Measurements from ENCODE around the gene TUBA4B.

TUBA4B gene

GRCh38 chr2:219252900-219253752 is at the start of gene TUBA4B:
Gene TUBA4B, plus strand, starts transcription at chr2:219253243. Its CDS starts 165 bp downstream, at chr2:219253408.
- no peak for DNase-seq (ENCODE audit: low spot score)

DNA sequence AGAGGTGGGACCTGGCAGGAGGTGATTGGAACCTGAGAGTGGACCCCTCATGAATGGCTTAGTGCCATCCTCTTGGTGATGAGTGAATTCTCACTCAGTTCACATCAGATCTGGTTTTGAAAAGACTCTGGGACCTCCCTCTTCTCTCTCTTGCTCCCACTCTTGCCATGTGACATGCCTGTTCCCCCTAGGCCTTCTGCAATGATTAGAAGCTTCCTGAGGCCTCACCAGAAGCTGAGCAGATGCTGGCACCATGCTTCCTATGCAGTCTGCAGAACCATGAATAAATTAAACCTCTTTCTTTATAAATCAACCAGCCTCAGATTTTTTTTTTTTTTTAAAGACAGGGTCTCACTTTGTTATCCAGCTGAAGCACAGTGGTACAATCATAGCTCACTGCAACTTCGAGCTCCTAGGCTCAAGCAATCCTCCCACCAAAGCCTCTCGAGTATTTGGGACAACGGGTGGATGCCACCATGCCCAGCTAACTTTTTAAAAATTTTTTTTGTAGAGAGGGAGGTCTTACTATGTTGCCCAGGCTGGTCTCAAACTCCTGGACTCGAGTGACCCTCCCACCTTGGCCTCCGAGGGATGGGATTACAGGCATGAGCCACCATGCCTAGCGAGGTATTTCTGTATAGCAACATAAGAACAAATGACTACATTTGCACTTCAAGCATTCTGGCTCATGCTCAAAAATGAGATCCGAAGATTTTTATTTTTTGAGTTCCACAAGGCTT is 48.4 kb upstream of the TUBA4B start:
- DNase-seq (ENCODE audit: low spot score), result no peak

GRCh38 chr2:219205165-219205538 is 47.9 kb upstream of the TUBA4B start:
- no peak for DNase-seq (ENCODE audit: low spot score)

DNA sequence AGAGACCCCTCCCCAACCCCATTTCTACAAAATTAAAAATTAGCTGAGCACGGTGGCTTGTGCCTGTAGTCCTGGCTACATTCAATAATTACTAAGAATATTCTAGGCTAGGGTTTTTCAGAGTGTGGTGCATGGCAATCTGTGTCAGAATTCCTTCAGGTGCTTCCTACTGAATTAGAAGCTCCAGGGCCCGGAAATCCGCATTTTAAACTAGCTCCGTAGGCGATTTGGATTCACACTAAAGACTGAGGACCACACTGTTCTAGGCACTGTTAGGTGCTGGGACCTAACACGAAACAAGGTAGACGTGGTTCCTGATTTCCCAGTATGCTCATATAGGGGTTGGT is 47.1 kb upstream of the TUBA4B start:
- DNase-seq (ENCODE audit: low spot score), result no peak

GRCh38 chr2:219206328-219207133 is 46.5 kb upstream of the TUBA4B start, which contains the start of gene ZFAND2B:
Gene ZFAND2B, plus strand, starts transcription at chr2:219206782. Its CDS starts 206 bp downstream, at chr2:219206988.
- peak; percentile 87 for DNase-seq (ENCODE audit: low spot score)

GRCh38 chr2:219207134-219207883 is 45.7 kb upstream of the TUBA4B start:
- no peak for DNase-seq (ENCODE audit: low spot score)

- DNase-seq (ENCODE audit: low spot score), result no peak
These were observed 44.9 kb upstream of the TUBA4B start for GRCh38 chr2:219207884-219208740.

DNA sequence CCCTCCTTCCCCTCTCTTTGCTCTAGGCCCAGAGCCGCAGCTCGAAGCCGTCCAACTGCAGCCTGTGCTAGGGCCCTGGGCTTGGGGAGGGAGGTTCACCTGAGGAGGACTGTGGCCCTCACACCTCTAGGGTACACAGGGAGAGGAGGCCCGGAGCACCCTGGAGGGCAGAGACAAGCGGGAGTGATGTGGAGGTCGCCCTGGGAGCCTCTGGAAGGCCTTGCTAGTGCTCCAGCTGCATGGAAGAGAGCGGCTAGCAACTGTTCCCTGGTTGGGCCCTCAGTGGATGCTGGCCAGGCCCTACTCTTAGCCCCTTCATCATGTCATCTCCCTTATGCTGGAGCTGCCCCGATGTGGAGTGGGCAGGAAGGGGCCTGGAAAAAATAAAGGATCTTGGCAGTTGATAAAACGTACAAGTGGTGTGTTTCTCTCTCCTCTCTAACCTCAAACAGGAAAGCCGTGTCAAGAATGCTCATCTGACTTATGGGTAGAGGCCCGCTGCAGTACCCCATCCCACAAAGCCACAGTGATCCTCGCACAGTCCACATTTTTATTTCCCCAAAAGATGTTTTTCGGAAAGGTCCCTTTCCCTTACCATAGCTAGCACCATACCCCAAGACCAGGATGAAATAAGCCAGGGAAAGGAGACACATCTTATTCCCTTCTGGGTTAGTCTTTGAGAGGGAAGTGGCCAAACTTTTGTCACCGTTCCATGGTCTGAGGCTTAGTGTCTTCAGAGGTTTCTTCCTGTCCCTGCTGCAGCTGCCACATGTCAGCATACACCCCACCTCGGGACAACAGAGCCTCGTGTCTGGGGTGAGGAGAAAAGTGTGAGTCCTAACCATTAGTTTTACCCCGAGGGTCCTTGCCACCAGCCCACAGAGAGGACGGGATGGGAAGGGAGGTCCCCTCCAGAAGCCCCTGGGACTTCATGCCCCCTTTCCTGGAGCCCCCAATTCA is 43.5 kb upstream of the TUBA4B start:
- DNase-seq (ENCODE audit: low spot score), result no peak

GRCh38 chr2:219210196-219210885 is 42.7 kb upstream of the TUBA4B start:
- no peak for DNase-seq (ENCODE audit: low spot score)

DNA sequence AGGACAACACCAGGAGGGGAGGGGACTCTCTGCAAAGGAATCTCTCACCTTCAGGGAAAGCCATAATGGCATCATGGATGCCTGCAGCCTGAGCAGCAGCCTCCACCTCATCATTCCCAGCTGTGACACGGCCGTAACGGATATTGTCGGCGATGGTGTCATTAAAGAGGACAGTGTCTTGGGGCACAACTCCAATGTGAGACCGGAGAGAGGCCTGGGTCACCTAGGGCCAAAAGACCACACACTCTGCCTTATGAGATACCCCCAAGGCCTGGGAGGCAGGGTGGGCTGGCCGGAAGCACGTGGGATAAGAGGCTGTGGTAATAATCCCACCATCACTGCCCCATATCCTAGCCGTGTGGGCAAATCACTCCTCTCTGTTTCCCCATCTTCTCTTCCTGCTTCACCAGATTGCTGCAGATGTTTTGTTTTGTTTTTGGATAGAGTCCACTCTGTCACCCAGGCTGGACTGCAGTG is 42.1 kb upstream of the TUBA4B start:
- DNase-seq (ENCODE audit: low spot score), result no peak

- DNase-seq (ENCODE audit: low spot score), result no peak
These were observed 40.0 kb upstream of the TUBA4B start for GRCh38 chr2:219213026-219213415.

- DNase-seq (ENCODE audit: low spot score), result no peak
These were observed 39.5 kb upstream of the TUBA4B start for GRCh38 chr2:219213486-219214071.

- no peak for DNase-seq (ENCODE audit: low spot score)
These were observed 38.9 kb upstream of the TUBA4B start for GRCh38 chr2:219214141-219214540.

GRCh38 chr2:219214786-219215185 is 38.3 kb upstream of the TUBA4B start:
- DNase-seq (ENCODE audit: low spot score), result no peak

- DNase-seq (ENCODE audit: low spot score), result no peak
These were observed 37.0 kb upstream of the TUBA4B start for GRCh38 chr2:219215871-219216534.

DNA sequence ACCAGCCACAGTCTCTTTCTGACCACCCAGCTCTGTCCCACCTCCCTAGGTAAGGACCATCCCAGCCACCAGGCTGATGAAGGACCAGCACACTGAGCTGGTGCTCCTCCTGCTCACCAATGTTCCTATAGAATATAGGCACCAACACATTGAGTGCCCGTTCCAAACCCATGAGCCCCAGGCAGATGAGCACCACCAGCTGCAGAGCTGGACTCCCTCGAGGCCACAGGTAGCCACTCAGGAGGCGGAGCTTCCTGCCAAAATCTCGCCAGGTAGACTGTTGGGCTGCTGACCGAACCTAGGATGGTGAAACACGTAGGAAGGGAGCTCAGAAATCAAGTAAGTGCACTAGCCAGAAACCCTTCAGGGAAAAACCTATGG is 36.5 kb upstream of the TUBA4B start:
- DNase-seq (ENCODE audit: low spot score), result no peak

DNA sequence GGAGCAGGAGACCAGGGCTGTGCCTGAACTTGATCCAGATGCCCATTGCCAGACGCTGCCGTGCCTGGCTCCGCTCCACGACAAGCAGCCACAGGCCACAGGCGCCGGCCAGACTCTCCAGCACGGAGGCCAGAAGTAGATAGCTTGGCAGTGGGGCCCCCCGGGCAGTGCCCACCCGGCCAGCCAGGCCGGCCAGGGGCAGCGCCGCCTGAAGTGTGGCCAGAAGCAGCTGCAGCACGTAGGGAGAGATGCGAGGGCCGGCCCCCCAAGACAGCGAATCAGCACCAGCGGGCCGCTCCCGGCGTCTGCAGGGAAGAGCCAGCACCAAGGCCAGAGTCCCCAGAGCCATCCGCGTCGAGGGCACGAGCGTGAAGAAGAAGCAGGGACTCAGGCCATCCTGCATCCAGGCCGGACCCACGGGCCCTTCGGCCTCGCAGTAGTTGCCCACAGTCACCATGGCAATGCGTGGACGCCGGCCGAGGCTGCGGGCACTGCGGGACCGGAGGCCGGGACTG is 34.8 kb upstream of the TUBA4B start:
- DNase-seq (ENCODE audit: low spot score), result peak; percentile 42

Data from kidney capillary endothelial cell (primary cell).